GM18907 (cell line): ENCODE results near the gene IL36RN.

Experiments used
- ATAC-seq: cut with Tn5 transposase; IDR thresholded peaks from one replicate; pipeline ENCODE4 v1.9.1; 2021; ENCODE audit warnings: mild to moderate bottlenecking, moderate library complexity; ENCODE audit not compliant: unreplicated experiment

The IL36RN gene

DNA sequence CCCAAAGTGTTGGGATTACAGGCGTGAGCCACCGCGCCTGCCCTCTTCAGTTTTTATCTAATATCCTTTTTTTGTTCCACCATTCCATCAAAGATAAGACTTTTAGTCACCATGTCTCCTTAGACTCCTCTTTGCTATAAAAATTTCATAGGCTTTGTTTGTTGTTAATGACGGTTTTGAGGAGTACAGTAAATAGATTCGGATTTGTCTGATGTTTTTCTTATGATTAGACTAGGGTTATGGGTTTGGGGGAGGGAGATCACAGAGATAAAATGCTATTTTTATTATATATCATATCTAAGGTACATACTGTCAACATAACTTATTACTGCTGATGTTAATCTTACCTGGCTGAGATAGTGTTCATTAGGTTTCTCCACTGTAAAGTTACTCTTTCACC lies 12.5 kb upstream of the IL36RN start:
- no peak for ATAC-seq

DNA sequence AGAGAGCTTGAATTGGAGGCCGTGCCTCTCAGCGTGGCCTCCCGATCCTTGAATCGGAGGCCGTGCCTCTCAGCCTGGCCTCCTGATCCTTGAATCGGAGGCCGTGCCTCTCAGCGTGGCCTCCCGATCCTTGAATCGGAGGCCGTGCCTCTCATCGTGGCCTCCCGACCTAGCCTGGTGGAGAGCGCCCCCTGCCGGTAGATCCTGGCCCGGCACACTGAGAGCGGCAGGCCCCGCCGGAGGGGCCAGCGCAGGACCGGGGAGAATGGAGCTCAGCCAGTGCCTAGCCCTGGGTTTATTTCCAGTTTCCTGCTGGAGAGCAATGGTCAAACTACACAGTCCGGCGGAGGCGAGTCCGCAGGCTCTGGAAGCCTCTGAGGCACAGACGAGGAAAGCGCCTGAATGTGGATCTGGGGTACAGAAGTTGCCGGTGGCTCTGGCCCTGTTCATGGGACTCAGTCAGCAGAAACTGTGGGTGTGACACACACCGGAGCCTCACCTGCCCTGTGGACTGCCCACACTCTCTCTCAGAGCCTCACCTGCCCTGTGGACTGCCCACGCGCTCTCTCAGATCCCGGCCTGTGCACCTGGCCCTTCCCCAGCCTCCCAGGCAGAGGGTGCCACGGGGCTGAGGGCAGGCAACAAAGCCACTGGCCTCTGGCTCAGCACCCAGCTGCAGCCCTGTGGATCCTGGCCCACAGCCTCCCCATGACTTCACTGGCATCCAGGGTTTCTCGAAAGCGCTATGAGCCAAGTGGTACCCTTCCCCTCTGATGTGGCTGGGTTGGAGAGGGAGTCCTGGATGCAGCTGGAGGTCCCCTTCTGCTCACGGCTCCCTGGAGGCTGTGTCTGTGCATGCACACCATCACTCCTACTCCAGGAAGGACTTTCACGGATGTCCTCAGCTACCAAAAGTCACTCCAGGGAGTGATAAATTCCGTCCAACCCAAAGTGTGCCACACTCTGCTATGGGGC lies 7.8 kb upstream of the IL36RN start:
- ATAC-seq, result no peak

DNA sequence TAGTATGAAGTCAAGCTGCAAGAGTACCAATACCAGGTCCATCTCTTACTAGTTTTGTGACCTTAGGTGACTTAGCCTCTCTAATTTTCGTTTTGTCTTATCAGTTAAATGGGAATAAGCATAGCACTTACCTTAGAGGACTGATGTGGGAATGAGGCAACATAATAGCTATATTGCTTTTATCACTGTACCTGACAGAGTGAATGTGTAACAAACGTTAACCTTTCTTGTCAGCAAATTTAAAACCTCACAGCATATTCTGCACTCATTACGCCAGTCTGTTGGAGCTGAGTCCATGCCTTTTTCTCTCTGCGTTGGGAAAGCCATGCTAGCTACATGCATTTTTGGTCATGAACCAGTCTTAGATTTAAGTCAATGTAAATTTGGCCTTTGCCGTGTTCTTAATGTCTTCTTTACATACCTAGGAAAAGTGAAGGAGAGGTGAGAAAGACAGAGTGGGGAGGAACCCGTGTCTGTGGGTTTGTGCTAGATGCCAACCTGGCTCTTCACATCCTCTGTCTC lies 6.5 kb upstream of the IL36RN start, which contains the start of gene IL36B:
TSS of gene IL36B (minus strand) at position 472 of the 522 bp plus-strand sequence.
- ATAC-seq, result no peak

DNA sequence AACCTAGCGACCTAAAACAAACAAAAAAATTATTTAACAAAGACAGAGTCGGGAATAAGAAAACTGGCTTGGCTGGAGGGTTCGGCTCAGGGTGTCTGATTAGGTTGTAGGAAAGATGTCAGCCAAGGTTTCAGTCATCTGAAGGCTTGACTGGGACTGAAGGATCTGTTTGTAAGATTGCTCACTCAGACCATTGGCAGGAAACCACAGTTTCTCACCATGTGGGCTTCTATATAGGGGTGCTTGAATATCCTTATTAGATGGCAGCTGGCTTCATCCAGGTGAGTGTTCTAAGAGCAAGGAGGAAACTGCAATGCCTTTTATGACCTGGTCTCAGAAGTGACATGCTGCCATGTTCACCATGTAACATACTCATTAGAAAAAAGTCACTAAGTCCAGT lies 5.3 kb upstream of the IL36RN start:
- ATAC-seq, result no peak

DNA sequence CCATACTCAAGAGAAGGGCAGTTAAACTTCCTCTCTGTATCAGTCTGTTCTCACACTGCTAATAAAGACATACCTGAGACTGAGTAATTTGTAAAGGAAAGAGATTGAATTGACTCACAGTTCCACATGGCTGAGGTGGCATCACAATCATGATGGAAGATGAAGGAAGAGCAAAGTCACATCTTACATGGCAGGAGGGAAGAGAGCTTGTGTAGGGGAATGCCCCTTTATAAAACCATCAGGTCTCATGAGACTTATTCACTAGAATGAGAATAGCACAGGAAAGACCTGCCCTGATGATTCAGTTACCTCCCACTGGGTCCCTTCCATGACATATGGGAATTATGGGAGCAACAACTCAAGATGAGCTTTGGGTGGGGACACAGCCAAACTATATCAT lies 4.9 kb upstream of the IL36RN start:
- ATAC-seq, result no peak

DNA sequence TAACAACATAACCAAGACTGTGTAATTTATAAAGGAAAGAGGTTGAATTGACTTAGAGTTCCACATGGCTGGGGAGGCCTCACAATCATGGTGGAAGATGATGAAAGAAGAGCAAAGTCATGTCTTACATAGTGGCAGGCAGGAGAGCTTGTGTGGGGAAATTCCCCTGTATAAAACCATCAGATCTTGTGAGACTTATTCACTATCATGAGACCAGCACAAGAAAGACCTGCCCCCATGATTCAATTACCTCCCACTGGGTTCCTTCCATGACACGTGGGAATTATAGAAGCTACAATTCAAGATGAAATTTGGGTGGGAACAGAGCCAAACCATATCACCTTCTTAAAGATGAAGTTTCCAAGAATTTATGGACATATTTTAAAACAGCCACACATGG lies 2.5 kb upstream of the IL36RN start:
- ATAC-seq, result no peak

DNA sequence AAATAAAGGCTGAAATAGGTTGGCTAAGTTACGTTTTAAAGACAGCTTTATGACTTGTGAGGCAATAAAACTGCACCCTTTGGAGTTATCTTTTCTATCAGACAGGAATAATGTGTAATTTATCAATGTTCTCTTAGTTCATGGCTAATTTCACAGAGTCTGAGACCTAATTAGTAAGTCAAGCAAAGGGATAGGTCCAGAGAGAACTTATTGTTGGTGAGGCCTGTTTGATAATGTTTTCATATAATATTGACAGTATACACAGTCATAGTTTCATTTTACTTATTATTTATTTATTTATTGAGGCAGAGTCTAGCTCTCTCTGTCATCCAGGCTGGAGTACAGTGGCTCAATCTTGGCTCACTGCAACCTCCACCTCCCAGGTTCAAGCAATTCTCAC lies 1.9 kb upstream of the IL36RN start:
- ATAC-seq, result no peak

DNA sequence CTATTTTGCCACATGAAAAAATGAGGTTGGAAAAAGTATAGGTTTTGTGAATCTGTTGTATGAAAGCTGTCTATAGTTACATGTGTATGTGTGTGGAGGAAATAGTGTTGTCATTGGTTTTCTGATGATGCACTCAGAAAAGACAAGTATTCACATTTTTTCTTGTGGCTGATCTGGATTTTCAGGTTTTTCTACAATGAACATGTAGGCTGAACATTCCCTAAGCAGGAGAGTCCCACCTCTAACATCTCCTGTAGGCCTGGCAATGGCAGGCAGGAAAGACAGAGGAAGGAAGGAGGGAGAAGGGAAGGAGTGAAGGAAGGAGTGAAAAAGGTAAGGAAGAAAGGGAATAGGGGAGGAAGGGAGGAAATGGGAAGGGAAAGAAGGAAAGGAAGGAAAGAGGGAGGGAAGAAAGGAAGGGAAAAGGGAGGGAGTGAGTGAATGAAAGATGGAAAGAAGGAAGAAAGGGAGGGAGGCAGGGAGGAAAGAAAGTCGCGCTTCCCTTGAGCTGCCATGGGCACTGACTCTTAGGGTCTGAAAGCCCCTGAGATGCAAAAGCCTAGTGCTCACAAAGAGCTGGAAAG lies 495 bp upstream of the IL36RN start:
- ATAC-seq, result no peak

DNA sequence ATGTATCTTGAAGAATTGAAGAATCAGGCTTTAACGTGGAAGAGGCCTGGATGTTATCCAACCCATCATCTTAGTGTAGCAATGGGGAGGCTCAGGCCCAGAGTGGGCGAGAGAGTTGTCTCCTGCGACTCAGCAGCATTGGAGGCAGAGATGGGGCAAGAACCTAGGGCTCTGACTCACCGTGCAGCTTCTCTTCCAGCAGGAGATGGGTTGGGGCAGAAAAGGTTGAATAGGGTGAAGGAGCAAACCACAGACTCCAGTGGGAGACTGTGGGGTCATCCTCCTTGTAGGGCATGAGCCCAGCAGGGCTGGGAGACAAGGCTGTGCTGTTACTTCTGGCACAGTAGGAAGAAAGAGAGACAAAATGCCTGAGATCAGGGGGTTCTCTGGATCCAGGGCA lies 1.4 kb downstream of the IL36RN start:
- no peak for ATAC-seq

DNA sequence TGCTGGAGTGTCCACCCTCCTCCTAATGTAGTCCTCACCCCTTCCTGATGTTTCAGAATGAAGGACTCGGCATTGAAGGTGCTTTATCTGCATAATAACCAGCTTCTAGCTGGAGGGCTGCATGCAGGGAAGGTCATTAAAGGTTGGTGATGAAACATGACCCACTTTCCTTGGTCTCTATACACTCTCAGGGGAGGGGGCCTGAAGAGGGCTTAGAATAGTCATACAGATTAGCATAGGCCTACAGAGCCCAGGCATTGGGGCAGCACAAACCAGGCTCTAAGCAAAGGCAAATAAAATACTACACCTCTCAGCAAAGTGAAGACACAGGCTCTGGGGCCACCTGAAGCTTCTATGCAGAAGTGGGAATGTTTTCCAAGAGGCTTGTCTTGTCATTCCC lies 1.8 kb downstream of the IL36RN start:
- ATAC-seq, result no peak

DNA sequence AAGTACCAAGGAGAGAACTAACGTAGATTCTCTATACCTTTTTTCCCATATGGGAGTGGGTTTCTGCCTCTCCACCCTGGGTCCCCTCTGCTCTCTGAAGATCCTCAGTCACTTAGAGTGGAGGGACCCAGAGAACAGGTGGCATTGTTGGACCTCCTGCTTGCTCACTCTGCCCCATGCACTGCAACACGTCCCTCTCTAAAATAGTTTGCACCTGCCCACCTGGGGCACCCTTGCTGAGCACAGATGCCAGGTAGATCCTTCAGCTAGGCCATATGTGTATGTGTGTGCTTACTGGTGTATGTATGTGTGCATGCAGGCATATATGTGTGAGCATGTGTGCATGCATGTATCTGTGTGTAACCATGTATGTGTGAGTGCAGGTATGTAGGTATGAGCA lies 2.2 kb downstream of the IL36RN start:
- no peak for ATAC-seq

DNA sequence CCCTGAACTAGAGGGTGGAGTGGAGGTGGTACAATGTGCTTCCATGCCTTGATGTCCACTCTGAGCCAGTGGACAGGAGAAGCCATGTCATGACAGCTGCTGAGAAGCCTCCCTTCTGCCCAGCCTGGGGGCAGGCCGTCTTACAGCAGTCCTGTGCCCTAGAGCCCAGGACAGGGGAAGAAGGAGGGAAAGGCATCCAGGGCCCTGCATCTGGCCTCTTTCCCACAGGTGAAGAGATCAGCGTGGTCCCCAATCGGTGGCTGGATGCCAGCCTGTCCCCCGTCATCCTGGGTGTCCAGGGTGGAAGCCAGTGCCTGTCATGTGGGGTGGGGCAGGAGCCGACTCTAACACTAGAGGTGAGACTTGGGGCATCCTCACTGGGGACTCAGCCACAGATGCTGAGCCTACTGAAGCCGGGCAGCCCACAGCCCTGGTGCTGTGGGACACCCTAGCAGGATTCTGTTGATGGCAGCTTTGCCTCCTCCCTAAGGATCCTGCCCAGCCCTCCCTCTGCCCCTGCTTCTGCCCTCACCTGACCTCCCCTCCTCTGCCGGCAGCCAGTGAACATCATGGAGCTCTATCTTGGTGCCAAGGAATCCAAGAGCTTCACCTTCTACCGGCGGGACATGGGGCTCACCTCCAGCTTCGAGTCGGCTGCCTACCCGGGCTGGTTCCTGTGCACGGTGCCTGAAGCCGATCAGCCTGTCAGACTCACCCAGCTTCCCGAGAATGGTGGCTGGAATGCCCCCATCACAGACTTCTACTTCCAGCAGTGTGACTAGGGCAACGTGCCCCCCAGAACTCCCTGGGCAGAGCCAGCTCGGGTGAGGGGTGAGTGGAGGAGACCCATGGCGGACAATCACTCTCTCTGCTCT lies 3.1 kb downstream of the IL36RN start:
- no peak for ATAC-seq

DNA sequence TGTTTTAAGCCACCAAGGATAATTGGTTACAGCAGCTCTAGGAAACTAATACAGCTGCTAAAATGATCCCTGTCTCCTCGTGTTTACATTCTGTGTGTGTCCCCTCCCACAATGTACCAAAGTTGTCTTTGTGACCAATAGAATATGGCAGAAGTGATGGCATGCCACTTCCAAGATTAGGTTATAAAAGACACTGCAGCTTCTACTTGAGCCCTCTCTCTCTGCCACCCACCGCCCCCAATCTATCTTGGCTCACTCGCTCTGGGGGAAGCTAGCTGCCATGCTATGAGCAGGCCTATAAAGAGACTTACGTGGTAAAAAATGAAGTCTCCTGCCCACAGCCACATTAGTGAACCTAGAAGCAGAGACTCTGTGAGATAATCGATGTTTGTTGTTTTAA lies 5.3 kb downstream of the IL36RN start:
- ATAC-seq, result no peak

DNA sequence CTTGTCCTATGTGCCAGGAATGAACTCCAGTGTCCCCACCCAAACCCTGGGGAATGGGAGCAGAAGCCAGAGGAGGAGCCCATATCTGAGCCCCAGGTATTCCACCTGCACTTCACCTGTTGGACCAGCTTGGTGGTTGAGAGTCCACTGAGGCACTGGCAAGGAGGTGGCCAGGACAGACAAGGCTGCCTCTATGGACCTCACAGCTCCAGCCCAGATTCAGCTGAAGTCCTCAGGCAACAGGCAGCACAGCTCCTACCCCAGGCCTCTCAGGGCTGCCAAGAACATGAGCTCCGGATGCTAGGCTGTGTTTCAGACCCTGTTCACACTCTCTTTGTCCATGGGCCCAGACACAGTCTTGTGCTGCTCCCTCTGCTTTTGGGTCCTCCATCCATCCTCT lies 5.9 kb downstream of the IL36RN start:
- ATAC-seq, result no peak

DNA sequence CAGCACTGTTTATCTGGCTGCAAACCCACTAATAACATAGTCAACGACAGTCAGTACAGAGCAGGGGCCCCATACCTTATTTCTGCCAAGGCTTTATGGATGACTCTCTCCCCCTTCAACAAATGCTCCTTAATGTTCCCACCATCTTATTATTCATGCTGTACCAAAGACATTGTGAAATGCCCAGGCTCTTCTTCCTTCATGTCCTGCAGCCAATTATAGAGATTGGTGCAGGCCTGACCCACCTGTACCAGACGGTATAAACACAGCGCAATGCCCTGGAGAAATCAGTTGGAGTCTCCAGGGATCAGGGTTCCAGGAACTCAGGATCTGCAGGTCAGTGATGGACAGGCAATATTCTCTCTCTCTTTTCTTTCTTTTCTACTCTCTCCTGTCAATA lies 8.7 kb downstream of the IL36RN start, which contains the start of gene IL1F10:
TSS of gene IL1F10 (plus strand) at position 290 of the 400 bp plus-strand sequence. CDS start 4,769 bp downstream, outside the sequence.
- no peak for ATAC-seq

DNA sequence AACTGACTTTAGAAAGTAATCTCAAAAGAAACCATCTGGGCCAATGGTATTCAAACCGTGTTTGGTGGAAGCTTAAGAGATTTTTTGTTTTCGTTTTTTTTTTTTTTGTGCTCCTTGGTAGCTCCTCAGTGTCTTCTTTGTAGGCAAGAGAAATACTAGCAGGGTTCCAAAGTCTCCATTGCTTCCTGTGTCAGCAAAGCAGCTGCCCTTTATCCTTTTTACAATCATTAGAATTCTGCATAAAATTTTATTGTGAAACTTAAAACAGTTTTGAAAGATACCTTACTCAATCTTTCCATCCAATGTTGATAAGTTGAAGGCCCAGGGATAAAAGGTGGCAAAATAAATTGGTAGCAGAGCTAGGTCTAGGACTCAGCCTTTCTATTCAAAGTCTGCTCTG lies 9.3 kb downstream of the IL36RN start:
- no peak for ATAC-seq

DNA sequence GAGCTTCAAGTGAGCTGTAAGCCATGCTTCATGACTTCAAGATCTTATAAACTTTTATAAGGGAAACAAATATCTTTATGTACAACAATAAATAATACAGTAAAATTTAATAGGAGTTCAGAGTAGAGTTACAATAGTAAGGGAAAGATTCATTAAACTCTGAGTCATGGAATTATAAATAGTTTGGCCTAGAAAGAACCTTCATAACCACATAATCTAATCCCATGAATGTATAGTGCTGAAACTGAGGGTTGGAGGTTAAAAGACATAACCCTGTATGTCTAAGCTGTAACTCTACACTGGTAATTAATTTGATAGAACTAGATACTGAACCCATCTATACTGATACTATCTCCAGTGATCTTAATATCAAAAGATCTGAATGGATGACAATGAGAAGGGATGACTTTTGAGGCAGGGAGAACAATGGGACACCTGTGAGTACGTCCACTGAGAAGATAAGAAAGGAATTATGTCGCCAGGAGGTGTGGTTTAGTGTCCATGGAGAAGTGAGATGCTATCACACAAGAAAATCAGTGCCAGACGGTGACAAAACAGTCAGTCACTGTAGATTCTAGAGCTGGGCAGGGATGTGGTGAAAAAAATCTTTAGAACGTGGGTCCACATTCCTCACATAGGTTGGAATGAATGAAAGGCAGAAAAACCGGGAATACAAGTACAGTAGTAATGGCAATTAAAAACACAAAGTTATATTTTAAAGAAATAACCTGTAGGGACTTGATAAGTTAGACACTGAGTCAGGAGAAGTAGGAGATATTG lies 9.9 kb downstream of the IL36RN start:
- no peak for ATAC-seq

DNA sequence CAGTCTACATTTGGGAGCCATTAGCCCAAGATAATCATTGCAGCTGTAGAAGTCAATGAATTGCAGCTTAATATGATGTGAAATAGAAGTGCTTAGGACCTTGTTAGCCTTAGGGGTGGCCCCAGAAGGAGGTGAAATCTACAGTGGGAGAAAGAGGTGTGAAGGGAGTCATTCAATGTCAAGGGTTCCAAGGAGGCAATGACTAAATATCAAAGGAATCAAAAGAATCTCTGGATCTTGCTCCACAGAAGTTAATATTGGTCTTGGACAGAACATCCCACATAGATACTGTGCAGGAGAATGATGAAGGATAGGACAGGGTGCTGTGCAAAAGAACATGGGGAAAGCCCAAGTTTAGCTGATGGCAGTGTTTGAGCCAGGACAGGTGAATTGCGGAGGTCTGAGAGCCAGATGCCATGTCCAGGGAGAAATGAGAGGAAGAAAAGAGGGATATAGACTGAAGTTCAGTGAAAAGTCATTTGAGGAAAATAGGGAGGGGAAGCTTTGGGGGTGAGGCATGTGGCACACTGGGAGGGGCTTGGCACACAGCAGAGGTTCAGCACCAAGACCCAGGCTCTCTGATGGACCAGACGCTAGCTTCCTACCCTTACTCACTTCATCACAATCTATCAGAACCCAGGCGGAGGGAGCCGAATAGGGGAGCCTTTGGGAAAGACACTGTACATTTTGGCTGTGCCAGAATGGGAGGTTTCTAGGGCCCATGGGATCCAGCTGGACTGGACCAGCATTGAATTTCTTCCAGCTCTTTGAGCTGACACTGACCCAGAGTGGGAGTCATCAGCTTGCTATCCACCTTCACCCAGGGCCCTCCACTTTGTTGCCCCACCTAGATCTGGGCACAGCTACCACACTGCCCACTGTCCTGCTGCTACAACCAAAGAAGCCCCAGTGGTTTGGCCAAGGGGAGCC lies 10.9 kb downstream of the IL36RN start:
- ATAC-seq, result no peak

DNA sequence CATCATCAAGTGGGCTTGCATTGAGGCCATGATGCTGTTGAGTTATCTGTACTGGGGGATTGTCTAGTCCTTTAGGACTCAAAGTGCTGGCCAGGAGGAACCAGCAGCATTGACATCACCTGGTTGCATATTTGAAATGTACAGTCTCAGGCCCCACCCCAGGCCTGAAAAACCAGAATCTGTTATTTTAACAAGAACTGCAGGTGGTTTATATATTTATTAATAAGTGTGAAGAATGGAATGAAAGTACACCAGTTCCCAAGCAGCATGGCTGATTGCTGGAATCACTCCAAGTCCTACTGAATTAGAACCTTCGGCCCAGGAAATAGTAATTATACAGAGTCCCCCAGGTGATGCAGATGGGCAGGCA lies 11.6 kb downstream of the IL36RN start:
- no peak for ATAC-seq
